SU-DHL-6 (cell line): ENCODE results near the gene COA8.
A peak's percentile ranks its signal among the peaks of the same experiment; 100 is the strongest.

Experiments
- H2AFZ ChIP-seq: fragments of 200-600 bp; sonication (generic); 2 replicates; pipeline ENCODE4 v1.6.1; 2014; ENCODE audit warnings: low read depth, mild to moderate bottlenecking, moderate library complexity, mixed read lengths, antibody characterized with exemption, low read length; ENCODE audit not compliant: severe bottlenecking
- H3F3A ChIP-seq: fragments of 200-600 bp; shearing (Covaris generic); 2 replicates; pipeline ENCODE4 v1.6.0; 2016; ENCODE audit warnings: antibody characterized with exemption, mild to moderate bottlenecking; ENCODE audit not compliant: insufficient read depth
- H3K27ac ChIP-seq: fragments of 200-600 bp; sonication (generic); 2 replicates; pipeline ENCODE4 v1.5.1; 2016; ENCODE audit warnings: low read depth, mild to moderate bottlenecking, low read length, moderate library complexity, mixed read lengths
- H3K27me3 ChIP-seq: fragments of 200-600 bp; sonication (generic), shearing (Covaris generic); 2 replicates; pipeline ENCODE4 v1.6.0; 2014; ENCODE audit warnings: mild to moderate bottlenecking, low read length
- H3K36me3 ChIP-seq: fragments of 200-600 bp; sonication (generic); 2 replicates; pipeline ENCODE4 v1.6.1; 2014; ENCODE audit warnings: mild to moderate bottlenecking, low read length, mixed read lengths
- H3K4me2 ChIP-seq: fragments of 300-600, 200-600 bp; shearing (Covaris generic), sonication (generic); 2 replicates; pipeline ENCODE4 v1.6.0; 2014; ENCODE audit warnings: low read length, low read depth, mild to moderate bottlenecking; ENCODE audit not compliant: poor library complexity, severe bottlenecking
- H3K4me3 ChIP-seq: fragments of 200-600 bp; sonication (generic); 2 replicates; pipeline ENCODE4 v1.5.1; 2014; ENCODE audit warnings: antibody characterized with exemption, low read length, mild to moderate bottlenecking, mixed read lengths; ENCODE audit not compliant: insufficient read depth, poor library complexity, severe bottlenecking
- H3K79me2 ChIP-seq: fragments of 200-600 bp; sonication (generic); 2 replicates; pipeline ENCODE4 v1.6.1; 2014; ENCODE audit warnings: mild to moderate bottlenecking, low read length, moderate library complexity; ENCODE audit not compliant: insufficient read depth
- H3K9ac ChIP-seq: fragments of 200-600 bp; sonication (generic); 2 replicates; pipeline ENCODE4 v1.7.0; 2014; ENCODE audit warnings: mild to moderate bottlenecking, low read length
- H3K9me2 ChIP-seq: fragments of 200-600 bp; sonication (generic); replicated peaks from 2 replicates; pipeline ENCODE4 v1.6.1; 2014; ENCODE audit warnings: low read length; ENCODE audit not compliant: insufficient read depth
- H3K9me3 ChIP-seq: fragments of 200-600 bp; sonication (generic); 2 replicates; pipeline ENCODE4 v1.6.1; 2014; ENCODE audit warnings: low read length, mixed read lengths; ENCODE audit not compliant: insufficient read depth
- H4K20me1 ChIP-seq: fragments of 200-600 bp; sonication (generic); 2 replicates; pipeline ENCODE4 v1.6.1; 2014; ENCODE audit warnings: low read depth, mild to moderate bottlenecking, antibody characterized with exemption, low read length, moderate library complexity, mixed read lengths
- EZH2phosphoT487 ChIP-seq: fragments of 200-600 bp; sonication (generic), shearing (Covaris generic); conservative IDR thresholded peaks from 2 replicates; pipeline ENCODE4 v1.6.1; 2018; ENCODE audit warnings: mild to moderate bottlenecking, antibody characterized with exemption, low read length, moderate library complexity, mixed read lengths
- TF ChIP-seq, protein P1 (sequence below): fragments of 200-600 bp; sonication (generic); IDR thresholded peaks from one replicate; pipeline ENCODE4 v1.5.1; 2017; ENCODE audit warnings: antibody characterized with exemption, mild to moderate bottlenecking, low read length, moderate library complexity; ENCODE audit not compliant: insufficient read depth, poor library complexity, severe bottlenecking

Gene COA8

GRCh38 chr14:103530390-103530789 is 32.4 kb upstream of the COA8 start:
- H3K4me2 ChIP-seq: peak overlapping the region; percentile 73
- H3K36me3 ChIP-seq: no peaks in the 10 kb centered on the region
- peaks cover 22% of the 10 kb centered on the region for H3K79me2 ChIP-seq
- no peak overlapping the region for H3K27ac ChIP-seq
- H3K9me3 ChIP-seq: no peaks in the 10 kb centered on the region
- no peaks in the 10 kb centered on the region for H3F3A ChIP-seq
- TF ChIP-seq, protein P1, sequence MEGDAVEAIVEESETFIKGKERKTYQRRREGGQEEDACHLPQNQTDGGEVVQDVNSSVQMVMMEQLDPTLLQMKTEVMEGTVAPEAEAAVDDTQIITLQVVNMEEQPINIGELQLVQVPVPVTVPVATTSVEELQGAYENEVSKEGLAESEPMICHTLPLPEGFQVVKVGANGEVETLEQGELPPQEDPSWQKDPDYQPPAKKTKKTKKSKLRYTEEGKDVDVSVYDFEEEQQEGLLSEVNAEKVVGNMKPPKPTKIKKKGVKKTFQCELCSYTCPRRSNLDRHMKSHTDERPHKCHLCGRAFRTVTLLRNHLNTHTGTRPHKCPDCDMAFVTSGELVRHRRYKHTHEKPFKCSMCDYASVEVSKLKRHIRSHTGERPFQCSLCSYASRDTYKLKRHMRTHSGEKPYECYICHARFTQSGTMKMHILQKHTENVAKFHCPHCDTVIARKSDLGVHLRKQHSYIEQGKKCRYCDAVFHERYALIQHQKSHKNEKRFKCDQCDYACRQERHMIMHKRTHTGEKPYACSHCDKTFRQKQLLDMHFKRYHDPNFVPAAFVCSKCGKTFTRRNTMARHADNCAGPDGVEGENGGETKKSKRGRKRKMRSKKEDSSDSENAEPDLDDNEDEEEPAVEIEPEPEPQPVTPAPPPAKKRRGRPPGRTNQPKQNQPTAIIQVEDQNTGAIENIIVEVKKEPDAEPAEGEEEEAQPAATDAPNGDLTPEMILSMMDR: no peak
- TF ChIP-seq EZH2phosphoT487: no peak
- H3K27me3 ChIP-seq: no peaks in the 10 kb centered on the region
- H3K9me2 ChIP-seq: no peaks in the 10 kb centered on the region
- H4K20me1 ChIP-seq: no peaks in the 10 kb centered on the region
- no peak overlapping the region for H3K9ac ChIP-seq
- H3K4me3 ChIP-seq: peak overlapping the region; percentile 89
- H2AFZ ChIP-seq: no peak overlapping the region

GRCh38 chr14:103530831-103531230 is 31.9 kb upstream of the COA8 start:
- no peaks in the 10 kb centered on the region for H3K36me3 ChIP-seq
- H4K20me1 ChIP-seq: no peaks in the 10 kb centered on the region
- peaks cover 22% of the 10 kb centered on the region for H3K79me2 ChIP-seq
- no peak overlapping the region for H3K4me3 ChIP-seq
- H3K9me2 ChIP-seq: no peaks in the 10 kb centered on the region
- no peak overlapping the region for H3K9ac ChIP-seq
- H3F3A ChIP-seq: no peaks in the 10 kb centered on the region
- TF ChIP-seq EZH2phosphoT487: no peak
- TF ChIP-seq, protein P1: no peak
- H3K27ac ChIP-seq: no peak overlapping the region
- no peaks in the 10 kb centered on the region for H3K27me3 ChIP-seq
- H2AFZ ChIP-seq: no peak overlapping the region
- H3K9me3 ChIP-seq: no peaks in the 10 kb centered on the region
- no peak overlapping the region for H3K4me2 ChIP-seq

DNA sequence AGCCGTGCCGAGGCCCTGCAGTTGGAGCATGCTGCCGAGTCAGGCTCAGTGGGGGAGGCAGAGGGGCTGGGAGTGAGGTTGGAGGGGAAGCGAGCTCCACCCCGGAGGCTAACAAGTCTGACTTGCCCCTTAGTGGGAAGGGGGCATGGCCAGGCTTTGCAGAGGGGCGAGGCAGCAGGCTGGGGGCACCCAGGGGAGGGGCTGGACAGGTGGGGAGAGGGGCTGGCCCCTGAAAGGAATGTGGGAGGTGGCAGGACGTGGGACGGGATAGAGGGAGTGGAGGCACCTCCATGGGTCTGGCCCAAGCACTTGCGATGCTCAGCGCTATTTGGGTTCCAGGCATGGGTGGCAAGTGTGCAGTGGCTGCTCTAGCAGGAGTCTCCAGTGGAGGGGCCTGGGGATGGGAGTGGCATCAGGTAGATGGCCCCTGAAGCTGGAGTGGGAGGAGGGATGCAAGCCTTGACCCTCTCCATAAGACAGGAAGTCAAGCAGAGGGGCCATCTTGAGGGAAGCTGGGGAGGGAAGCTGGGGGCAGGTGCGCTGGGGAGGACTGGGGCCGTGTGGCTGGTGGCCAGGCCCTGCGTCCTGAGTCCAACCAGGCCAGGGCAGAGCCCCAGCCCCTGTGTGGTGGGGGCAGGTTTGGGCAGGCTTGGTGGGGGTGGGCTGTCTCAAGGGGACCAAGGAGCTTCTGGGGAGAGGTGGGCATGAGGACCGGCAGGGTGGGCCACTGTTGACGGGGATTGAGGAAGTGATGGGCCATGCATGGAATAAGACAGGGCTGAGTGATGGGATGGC is 31.1 kb upstream of the COA8 start:
- H3F3A ChIP-seq: no peaks in the 10 kb centered on the region
- H3K27me3 ChIP-seq: no peaks in the 10 kb centered on the region
- H2AFZ ChIP-seq: no peak overlapping the region
- no peaks in the 10 kb centered on the region for H3K36me3 ChIP-seq
- H3K9ac ChIP-seq: no peak overlapping the region
- no peak overlapping the region for H3K4me2 ChIP-seq
- no peaks in the 10 kb centered on the region for H4K20me1 ChIP-seq
- no peaks in the 10 kb centered on the region for H3K9me3 ChIP-seq
- H3K9me2 ChIP-seq: no peaks in the 10 kb centered on the region
- TF ChIP-seq, protein P1: no peak
- no peak for TF ChIP-seq EZH2phosphoT487
- H3K27ac ChIP-seq: no peak overlapping the region
- H3K4me3 ChIP-seq: no peak overlapping the region
- peaks cover 22% of the 10 kb centered on the region for H3K79me2 ChIP-seq
